Liver (tissue), 3 donors: ENCODE results near the gene TMEM26.

Experiments
- CTCF ChIP-seq: fragments of 150-350 bp; IDR thresholded peaks from 2 replicates; pipeline ENCODE4 v1.5.1; 2017; ENCODE audit warnings: improper control_type of control experiment, low read depth, low read length; ENCODE audit not compliant: missing input control
- EGR1 ChIP-seq, 2 donors: IDR thresholded peaks; 2 replicates each; pipeline ENCODE4 v1.6.1; 2016 to 2018; ENCODE audit warnings: antibody characterized with exemption in 2 of 2, low read depth in 2 of 2
- FOXA1 ChIP-seq: IDR thresholded peaks from 2 replicates; pipeline ENCODE4 v1.6.1; 2016; ENCODE audit warnings: antibody characterized with exemption
- GABPA ChIP-seq, 2 donors: IDR thresholded peaks in 1 of 2; conservative IDR thresholded peaks in 1 of 2; 2 replicates each; pipeline ENCODE4 v1.6.1; 2016; ENCODE audit warnings: antibody characterized with exemption in 2 of 2, mild to moderate bottlenecking in 1 of 2, moderate library complexity in 1 of 2
- JUND ChIP-seq, 2 donors: IDR thresholded peaks; 2 replicates each; pipeline ENCODE4 v1.6.1; 2016; ENCODE audit warnings: antibody characterized with exemption in 2 of 2
- RAD21 ChIP-seq, 2 donors: IDR thresholded peaks; 2 replicates each; pipeline ENCODE4 v1.6.1; 2016; ENCODE audit warnings: antibody characterized with exemption in 2 of 2, mild to moderate bottlenecking in 2 of 2
- RXRA ChIP-seq, 2 donors: IDR thresholded peaks; 2 replicates each; pipeline ENCODE4 v1.6.1; 2017 to 2018; ENCODE audit warnings: antibody characterized with exemption in 2 of 2, mild to moderate bottlenecking in 1 of 2
- SP1 ChIP-seq: IDR thresholded peaks from 2 replicates; pipeline ENCODE4 v1.6.1; 2018; ENCODE audit warnings: antibody characterized with exemption, mild to moderate bottlenecking
- TAF1 ChIP-seq: conservative IDR thresholded peaks from 2 replicates; pipeline ENCODE4 v1.6.1; 2016; ENCODE audit warnings: antibody characterized with exemption, mild to moderate bottlenecking
- YY1 ChIP-seq: IDR thresholded peaks from 2 replicates; pipeline ENCODE4 v1.6.1; 2016; ENCODE audit warnings: antibody characterized with exemption, mild to moderate bottlenecking
- TF ChIP-seq, protein P1 (sequence below): IDR thresholded peaks from 2 replicates; pipeline ENCODE4 v1.6.1; 2016; ENCODE audit warnings: antibody characterized with exemption
- TF ChIP-seq, protein P2 (sequence below): IDR thresholded peaks from 2 replicates; pipeline ENCODE4 v1.6.1; 2016; ENCODE audit warnings: antibody characterized with exemption
- TF ChIP-seq, protein P3 (sequence below): IDR thresholded peaks from 2 replicates; pipeline ENCODE4 v1.6.1; 2016; ENCODE audit warnings: antibody characterized with exemption, mild to moderate bottlenecking
- TF ChIP-seq, protein P4 (sequence below): IDR thresholded peaks from 2 replicates; pipeline ENCODE4 v1.6.1; 2016; ENCODE audit warnings: antibody characterized with exemption
- donor health status: healthy.
- donor health status: healthy.

GRCh38 chr10:61500460-61500859, 47.3 kb upstream of the TMEM26 start:
- TF ChIP-seq CTCF: no peak
- TF ChIP-seq, protein P1, sequence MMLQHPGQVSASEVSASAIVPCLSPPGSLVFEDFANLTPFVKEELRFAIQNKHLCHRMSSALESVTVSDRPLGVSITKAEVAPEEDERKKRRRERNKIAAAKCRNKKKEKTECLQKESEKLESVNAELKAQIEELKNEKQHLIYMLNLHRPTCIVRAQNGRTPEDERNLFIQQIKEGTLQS: no peak
- no peak for TF ChIP-seq GABPA (IDR thresholded peaks at IDR 0.05 in 1 of 2, conservative IDR thresholded peaks at IDR 0.05 in 1 of 2)
- TF ChIP-seq, protein P2, sequence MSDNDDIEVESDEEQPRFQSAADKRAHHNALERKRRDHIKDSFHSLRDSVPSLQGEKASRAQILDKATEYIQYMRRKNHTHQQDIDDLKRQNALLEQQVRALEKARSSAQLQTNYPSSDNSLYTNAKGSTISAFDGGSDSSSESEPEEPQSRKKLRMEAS: no peak
- no peak for TF ChIP-seq RXRA (IDR thresholded peaks at IDR 0.05)
- TF ChIP-seq RAD21 (IDR thresholded peaks at IDR 0.05): no peak
- TF ChIP-seq, protein P3, sequence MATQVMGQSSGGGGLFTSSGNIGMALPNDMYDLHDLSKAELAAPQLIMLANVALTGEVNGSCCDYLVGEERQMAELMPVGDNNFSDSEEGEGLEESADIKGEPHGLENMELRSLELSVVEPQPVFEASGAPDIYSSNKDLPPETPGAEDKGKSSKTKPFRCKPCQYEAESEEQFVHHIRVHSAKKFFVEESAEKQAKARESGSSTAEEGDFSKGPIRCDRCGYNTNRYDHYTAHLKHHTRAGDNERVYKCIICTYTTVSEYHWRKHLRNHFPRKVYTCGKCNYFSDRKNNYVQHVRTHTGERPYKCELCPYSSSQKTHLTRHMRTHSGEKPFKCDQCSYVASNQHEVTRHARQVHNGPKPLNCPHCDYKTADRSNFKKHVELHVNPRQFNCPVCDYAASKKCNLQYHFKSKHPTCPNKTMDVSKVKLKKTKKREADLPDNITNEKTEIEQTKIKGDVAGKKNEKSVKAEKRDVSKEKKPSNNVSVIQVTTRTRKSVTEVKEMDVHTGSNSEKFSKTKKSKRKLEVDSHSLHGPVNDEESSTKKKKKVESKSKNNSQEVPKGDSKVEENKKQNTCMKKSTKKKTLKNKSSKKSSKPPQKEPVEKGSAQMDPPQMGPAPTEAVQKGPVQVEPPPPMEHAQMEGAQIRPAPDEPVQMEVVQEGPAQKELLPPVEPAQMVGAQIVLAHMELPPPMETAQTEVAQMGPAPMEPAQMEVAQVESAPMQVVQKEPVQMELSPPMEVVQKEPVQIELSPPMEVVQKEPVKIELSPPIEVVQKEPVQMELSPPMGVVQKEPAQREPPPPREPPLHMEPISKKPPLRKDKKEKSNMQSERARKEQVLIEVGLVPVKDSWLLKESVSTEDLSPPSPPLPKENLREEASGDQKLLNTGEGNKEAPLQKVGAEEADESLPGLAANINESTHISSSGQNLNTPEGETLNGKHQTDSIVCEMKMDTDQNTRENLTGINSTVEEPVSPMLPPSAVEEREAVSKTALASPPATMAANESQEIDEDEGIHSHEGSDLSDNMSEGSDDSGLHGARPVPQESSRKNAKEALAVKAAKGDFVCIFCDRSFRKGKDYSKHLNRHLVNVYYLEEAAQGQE: no peak
- TF ChIP-seq JUND (IDR thresholded peaks at IDR 0.05): no peak
- no peak for TF ChIP-seq TAF1
- TF ChIP-seq, protein P4, sequence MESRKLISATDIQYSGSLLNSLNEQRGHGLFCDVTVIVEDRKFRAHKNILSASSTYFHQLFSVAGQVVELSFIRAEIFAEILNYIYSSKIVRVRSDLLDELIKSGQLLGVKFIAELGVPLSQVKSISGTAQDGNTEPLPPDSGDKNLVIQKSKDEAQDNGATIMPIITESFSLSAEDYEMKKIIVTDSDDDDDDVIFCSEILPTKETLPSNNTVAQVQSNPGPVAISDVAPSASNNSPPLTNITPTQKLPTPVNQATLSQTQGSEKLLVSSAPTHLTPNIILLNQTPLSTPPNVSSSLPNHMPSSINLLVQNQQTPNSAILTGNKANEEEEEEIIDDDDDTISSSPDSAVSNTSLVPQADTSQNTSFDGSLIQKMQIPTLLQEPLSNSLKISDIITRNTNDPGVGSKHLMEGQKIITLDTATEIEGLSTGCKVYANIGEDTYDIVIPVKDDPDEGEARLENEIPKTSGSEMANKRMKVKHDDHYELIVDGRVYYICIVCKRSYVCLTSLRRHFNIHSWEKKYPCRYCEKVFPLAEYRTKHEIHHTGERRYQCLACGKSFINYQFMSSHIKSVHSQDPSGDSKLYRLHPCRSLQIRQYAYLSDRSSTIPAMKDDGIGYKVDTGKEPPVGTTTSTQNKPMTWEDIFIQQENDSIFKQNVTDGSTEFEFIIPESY: no peak
- no peak for TF ChIP-seq YY1
- no peak for TF ChIP-seq SP1
- TF ChIP-seq EGR1 (IDR thresholded peaks at IDR 0.05; ENCODE audit: low read depth in 2 of 2): no peak
- TF ChIP-seq FOXA1: no peak
